K562 (cell line): ENCODE results near the gene RINL. TPM values are rescaled to one million over a fixed set of nuclear protein-coding genes. Genes with fewer than 3 reads are reported as not detected.

Source experiments
- CSDE1 ChIP-seq, 2 experiments: fragments of 450-650 bp; IDR thresholded peaks; 2 replicates each; pipeline ENCODE4 v1.6.1; 2016; ENCODE audit warnings: mild to moderate bottlenecking in 1 of 2
- ETV6 ChIP-seq, 3 experiments: fragments of 150-350 bp in 1 of 3; sonication (generic) in 1 of 3; formaldehyde crosslinking in 1 of 3; IDR thresholded peaks; 2 replicates each; pipeline versions ENCODE4 v1.6.1 to v1.8.0; 2014 to 2022; ENCODE audit warnings: borderline replicate concordance in 2 of 3, low read depth in 2 of 3, antibody characterized with exemption in 1 of 3, low read length in 1 of 3, mild to moderate bottlenecking in 1 of 3, missing genetic modification reagents in 1 of 3
- GTF3C2 ChIP-seq: IDR thresholded peaks from 3 replicates; pipeline ENCODE4 v1.6.1; 2011; ENCODE audit warnings: borderline replicate concordance, mild to moderate bottlenecking, moderate library complexity; ENCODE audit not compliant: insufficient read length; ENCODE audit errors: extremely low read depth
- MLLT1 ChIP-seq, 2 experiments: fragments of 450-650 bp; IDR thresholded peaks; 2 replicates each; pipeline ENCODE4 v1.6.1; 2016
- U2AF2 ChIP-seq: fragments of 200-400 bp; formaldehyde crosslinking; optimal IDR thresholded peaks from 2 replicates; pipeline ENCODE3; 2017; ENCODE audit warnings: low read depth, mild to moderate bottlenecking, low read length
- polyA plus RNA-seq, 8 experiments: library from polyadenylated mRNA; depleted of rRNA in 4 of 8; stranded (reverse) in 5 of 8; unstranded in 3 of 8; fragments of >200 nt; fragmentation: Nextera tagmentation in 2 of 8; fragmentation: Illumina TruSeq in 1 of 8; extraction: Ambion mirVana in 2 of 8; extraction: Trizol in 1 of 8; gene quantifications; 2 replicates each; pipeline versions ENCODE4 v1.2.1 to v1.2.3, GENCODE V29; 2011 to 2014; ENCODE audit warnings: inconsistent platforms in 1 of 8, missing spikeins in 1 of 8
- total RNA-seq, 7 experiments: library from RNA; depleted of rRNA in 6 of 7; stranded (reverse); fragments of >200 nt in 6 of 7; fragmentation: Illumina TruSeq in 2 of 7; extraction: Trizol in 2 of 7; gene quantifications; 2 replicates each; pipeline versions ENCODE4 v1.2.1 to v1.2.3, GENCODE V29; 2011 to 2021; ENCODE audit warnings: low replicate concordance in 1 of 7
- TF ChIP-seq, protein P1 (sequence below), 2 experiments: fragments of 450-650 bp; formaldehyde crosslinking in 1 of 2; IDR thresholded peaks; 2 replicates each; pipeline versions ENCODE4 v1.4.0 to v1.6.1; 2014 to 2020; ENCODE audit warnings: mild to moderate bottlenecking in 2 of 2, borderline replicate concordance in 1 of 2, low read depth in 1 of 2
- TF ChIP-seq, protein P2 (sequence below): fragments of 450-650 bp; IDR thresholded peaks from 2 replicates; pipeline ENCODE4 v1.6.1; 2014; ENCODE audit warnings: low read depth, mild to moderate bottlenecking, moderate library complexity, borderline replicate concordance

The RINL gene
- total and polyA plus RNA-seq, 9 of the 15 experiments (the other 6 are each of a cell fraction or from before 2014, with no cell fraction given): 0.82 to 10.9 (median 4.9) TPM

DNA sequence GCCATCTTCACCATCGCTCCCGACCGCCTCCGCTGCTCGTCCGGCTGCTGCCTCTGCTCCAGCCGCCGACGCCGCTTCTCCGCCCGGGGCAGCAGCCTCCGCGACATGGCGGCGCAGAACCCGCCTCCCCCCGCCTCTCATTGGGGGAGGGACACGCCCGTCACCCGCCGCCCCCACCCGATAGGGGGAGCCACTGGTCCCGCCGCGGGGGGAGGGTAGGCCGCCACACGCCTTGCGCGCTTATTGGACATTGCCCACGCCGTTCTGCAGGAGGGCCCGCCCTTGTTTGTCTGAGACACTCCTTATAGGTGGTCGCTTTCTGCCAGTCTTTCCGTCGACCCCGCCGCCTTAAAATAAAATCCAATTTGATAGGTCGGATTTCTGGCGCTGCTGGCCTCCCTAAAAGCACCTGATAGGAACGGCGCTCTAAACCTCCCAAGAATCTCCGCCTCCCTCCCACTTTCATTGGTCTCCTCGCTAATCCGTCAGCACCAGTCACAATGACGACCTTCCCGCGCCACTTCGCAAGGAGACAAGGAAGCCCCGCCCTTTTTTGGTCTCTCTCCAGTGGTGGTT, 28.1 kb downstream of the RINL start, which contains the start of gene HNRNPL (continued):
- no peak for TF ChIP-seq GTF3C2
- peak in 1 of 2 experiments; percentile 81; a peak in 1 of 4 replicates for TF ChIP-seq CSDE1 (IDR thresholded peaks at IDR 0.05)
- TF ChIP-seq ETV6 (IDR thresholded peaks at IDR 0.05; ENCODE audit: borderline replicate concordance in 1 of 2, low read depth in 2 of 2, low read length in 1 of 2): no peak
- TF ChIP-seq ETV6 (CRISPR knock-in tag; IDR thresholded peaks at IDR 0.05; ENCODE audit: borderline replicate concordance): 0 out of 2 replicates have a peak, but pooled peaks have one; percentile 50
- no peak for TF ChIP-seq U2AF2
- TF ChIP-seq, protein P1, sequence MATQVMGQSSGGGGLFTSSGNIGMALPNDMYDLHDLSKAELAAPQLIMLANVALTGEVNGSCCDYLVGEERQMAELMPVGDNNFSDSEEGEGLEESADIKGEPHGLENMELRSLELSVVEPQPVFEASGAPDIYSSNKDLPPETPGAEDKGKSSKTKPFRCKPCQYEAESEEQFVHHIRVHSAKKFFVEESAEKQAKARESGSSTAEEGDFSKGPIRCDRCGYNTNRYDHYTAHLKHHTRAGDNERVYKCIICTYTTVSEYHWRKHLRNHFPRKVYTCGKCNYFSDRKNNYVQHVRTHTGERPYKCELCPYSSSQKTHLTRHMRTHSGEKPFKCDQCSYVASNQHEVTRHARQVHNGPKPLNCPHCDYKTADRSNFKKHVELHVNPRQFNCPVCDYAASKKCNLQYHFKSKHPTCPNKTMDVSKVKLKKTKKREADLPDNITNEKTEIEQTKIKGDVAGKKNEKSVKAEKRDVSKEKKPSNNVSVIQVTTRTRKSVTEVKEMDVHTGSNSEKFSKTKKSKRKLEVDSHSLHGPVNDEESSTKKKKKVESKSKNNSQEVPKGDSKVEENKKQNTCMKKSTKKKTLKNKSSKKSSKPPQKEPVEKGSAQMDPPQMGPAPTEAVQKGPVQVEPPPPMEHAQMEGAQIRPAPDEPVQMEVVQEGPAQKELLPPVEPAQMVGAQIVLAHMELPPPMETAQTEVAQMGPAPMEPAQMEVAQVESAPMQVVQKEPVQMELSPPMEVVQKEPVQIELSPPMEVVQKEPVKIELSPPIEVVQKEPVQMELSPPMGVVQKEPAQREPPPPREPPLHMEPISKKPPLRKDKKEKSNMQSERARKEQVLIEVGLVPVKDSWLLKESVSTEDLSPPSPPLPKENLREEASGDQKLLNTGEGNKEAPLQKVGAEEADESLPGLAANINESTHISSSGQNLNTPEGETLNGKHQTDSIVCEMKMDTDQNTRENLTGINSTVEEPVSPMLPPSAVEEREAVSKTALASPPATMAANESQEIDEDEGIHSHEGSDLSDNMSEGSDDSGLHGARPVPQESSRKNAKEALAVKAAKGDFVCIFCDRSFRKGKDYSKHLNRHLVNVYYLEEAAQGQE (IDR thresholded peaks at IDR 0.05; ENCODE audit: borderline replicate concordance): no peak
- TF ChIP-seq, protein P1 (CRISPR knock-in tag; IDR thresholded peaks at IDR 0.05; ENCODE audit: low read depth): peak; percentile 67; the same call in 1 of the 2 replicates
- TF ChIP-seq, protein P2, sequence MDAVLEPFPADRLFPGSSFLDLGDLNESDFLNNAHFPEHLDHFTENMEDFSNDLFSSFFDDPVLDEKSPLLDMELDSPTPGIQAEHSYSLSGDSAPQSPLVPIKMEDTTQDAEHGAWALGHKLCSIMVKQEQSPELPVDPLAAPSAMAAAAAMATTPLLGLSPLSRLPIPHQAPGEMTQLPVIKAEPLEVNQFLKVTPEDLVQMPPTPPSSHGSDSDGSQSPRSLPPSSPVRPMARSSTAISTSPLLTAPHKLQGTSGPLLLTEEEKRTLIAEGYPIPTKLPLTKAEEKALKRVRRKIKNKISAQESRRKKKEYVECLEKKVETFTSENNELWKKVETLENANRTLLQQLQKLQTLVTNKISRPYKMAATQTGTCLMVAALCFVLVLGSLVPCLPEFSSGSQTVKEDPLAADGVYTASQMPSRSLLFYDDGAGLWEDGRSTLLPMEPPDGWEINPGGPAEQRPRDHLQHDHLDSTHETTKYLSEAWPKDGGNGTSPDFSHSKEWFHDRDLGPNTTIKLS: peak; percentile 68
- peak in 1 of 2 experiments; percentile 97; a peak in 2 of 4 replicates for TF ChIP-seq MLLT1 (IDR thresholded peaks at IDR 0.05)
